HCT116 (cell line): ENCODE measurements around the gene PHOX2A. TPM values are rescaled to one million over a fixed set of nuclear protein-coding genes. Genes with fewer than 3 reads are reported as not detected.

Experiments
- ATAC-seq: fragments of 200-7000 bp; cut with Tn5 transposase; 2 replicates; pipeline ENCODE4 v1.9.1; 2020; ENCODE audit warnings: mild to moderate bottlenecking, moderate library complexity
- BruUV-seq: library from RNA; stranded (reverse); fragments of 400-500 nt; replicated peaks from 2 replicates; lab custom pipeline; 2021; lab: Mats Ljungman, UMichigan
- CTCF ChIA-PET: fragments of 300-600 bp; sonication (Branson Sonifier 250); formaldehyde crosslinking; loops from one replicate; lab custom pipeline; 2021; ENCODE audit warnings: antibody characterized with exemption; lab: Charles Lee
- POLR2A ChIA-PET: fragments of 300-600, 350-600 bp; sonication (Branson Sonifier 250); formaldehyde crosslinking; loops from one replicate; lab custom pipeline; 2021; ENCODE audit warnings: antibody characterized with exemption; lab: Charles Lee
- RAD21 ChIA-PET, 2 experiments: fragments of 300-600 bp; sonication (Branson Sonifier 250); formaldehyde crosslinking; loops; one replicate each; lab custom pipeline; 2023; ENCODE audit warnings: low total read pairs in 2 of 2; ENCODE audit not compliant: uncharacterized antibody in 2 of 2, unreplicated experiment in 2 of 2, low non-redundant PET in 1 of 2; lab: Charles Lee
- DNase-seq: peaks from one replicate; pipeline ENCODE4 v3.0.0-alpha.2; 2010; ENCODE audit warnings: low read depth, low spot score
- H2AFZ ChIP-seq: fragments of 200-600 bp; shearing (Covaris generic), sonication (generic); 2 replicates; pipeline ENCODE4 v1.6.1; 2017; ENCODE audit warnings: low read depth, mixed run types, mixed read lengths, antibody characterized with exemption, low read length; ENCODE audit not compliant: poor library complexity, severe bottlenecking
- H3K27ac ChIP-seq: 2 replicates; pipeline ENCODE4 v1.5.1; 2012; ENCODE audit warnings: low read depth, low read length
- H3K27me3 ChIP-seq: fragments of 200-600 bp; sonication (generic); 2 replicates; pipeline ENCODE4 v1.6.1; 2016; ENCODE audit warnings: mixed run types, low read length, mixed read lengths; ENCODE audit not compliant: insufficient read depth
- H3K36me3 ChIP-seq, 2 experiments: fragments of 200-500 bp in 1 of 2; fragments of 200-600 bp in 1 of 2; sonication (Bioruptor generic) in 1 of 2; sonication (generic) in 1 of 2; 2 replicates each; pipeline versions ENCODE4 v1.5.1 to v1.6.1; 2014 to 2016; ENCODE audit warnings: low read length in 2 of 2, inconsistent platforms in 1 of 2, mixed read lengths in 1 of 2, mixed run types in 1 of 2; ENCODE audit not compliant: insufficient read depth in 2 of 2, control insufficient read depth in 1 of 2
- H3K4me1 ChIP-seq, 2 experiments: fragments of 200-600 bp in 1 of 2; sonication (generic) in 1 of 2; 2 replicates each; pipeline versions ENCODE4 v1.5.1 to v1.6.1; 2012 to 2017; ENCODE audit warnings: low read length in 2 of 2, inconsistent platforms in 1 of 2, mild to moderate bottlenecking in 1 of 2, mixed read lengths in 1 of 2, mixed run types in 1 of 2, moderate library complexity in 1 of 2; ENCODE audit not compliant: insufficient read depth in 2 of 2, control insufficient read depth in 1 of 2
- H3K4me2 ChIP-seq: fragments of 200-600 bp; sonication (generic); 2 replicates; pipeline ENCODE4 v1.6.1; 2017; ENCODE audit warnings: mixed run types, low read length, mixed read lengths
- H3K4me3 ChIP-seq, 2 experiments: fragments of 200-600 bp in 1 of 2; sonication (generic) in 1 of 2; replicated peaks in 1 of 2; 2 replicates each; pipeline ENCODE4 v1.5.1; 2011 to 2016; ENCODE audit warnings: low read length in 2 of 2, control low read depth in 1 of 2, low read depth in 1 of 2, mild to moderate bottlenecking in 1 of 2, mixed read lengths in 1 of 2, mixed run types in 1 of 2
- H3K79me2 ChIP-seq: fragments of 200-600 bp; sonication (generic); 2 replicates; pipeline ENCODE4 v1.6.1; 2017; ENCODE audit warnings: mild to moderate bottlenecking, mixed run types, low read length, moderate library complexity, mixed read lengths; ENCODE audit not compliant: insufficient read depth
- H3K9ac ChIP-seq: fragments of 200-600 bp; sonication (generic); 2 replicates; pipeline ENCODE4 v1.6.1; 2016; ENCODE audit warnings: low read length, mixed read lengths
- H3K9me2 ChIP-seq: fragments of 200-600 bp; sonication (generic), shearing (Covaris generic); 2 replicates; pipeline ENCODE4 v1.6.1; 2017; ENCODE audit warnings: mixed run types, mild to moderate bottlenecking, moderate library complexity; ENCODE audit not compliant: insufficient read depth
- H3K9me3 ChIP-seq, 2 experiments: fragments of 200-500 bp in 1 of 2; fragments of 200-600 bp in 1 of 2; sonication (Bioruptor generic) in 1 of 2; sonication (generic) in 1 of 2; 2 replicates each; pipeline ENCODE4 v1.6.1; 2014 to 2017; ENCODE audit warnings: low read length in 2 of 2, mixed read lengths in 2 of 2, inconsistent platforms in 1 of 2, low read depth in 1 of 2, mild to moderate bottlenecking in 1 of 2, mixed run types in 1 of 2, moderate library complexity in 1 of 2; ENCODE audit not compliant: control insufficient read depth in 1 of 2, insufficient read depth in 1 of 2
- H4K20me1 ChIP-seq: fragments of 200-600 bp; sonication (generic), shearing (Covaris generic); 2 replicates; pipeline ENCODE4 v1.6.1; 2017; ENCODE audit warnings: mixed run types, mild to moderate bottlenecking, moderate library complexity; ENCODE audit not compliant: insufficient read depth
- EZH2 ChIP-seq: fragments of 200-600 bp; sonication (generic); IDR thresholded peaks from 2 replicates; pipeline ENCODE4 v1.6.1; 2017; ENCODE audit warnings: antibody characterized with exemption, mixed run types
- EZH2phosphoT487 ChIP-seq: fragments of 200-600 bp; IDR thresholded peaks from 2 replicates; pipeline ENCODE4 v1.6.1; 2018; ENCODE audit warnings: antibody characterized with exemption, borderline replicate concordance
- RAD21 ChIP-seq: IDR thresholded peaks from 2 replicates; pipeline ENCODE4 v1.6.1; 2012; ENCODE audit warnings: low read depth, mild to moderate bottlenecking
- ZFX ChIP-seq: fragments of 450-650 bp; IDR thresholded peaks from 2 replicates; pipeline ENCODE4 v1.6.1; 2017
- intact Hi-C: fragments of 100-400 bp; cut with micrococcal nuclease; formaldehyde crosslinking; loops from 2 replicates; pipeline ENCODE4 v1.10.0; 2022
- total RNA-seq: library from RNA; stranded (reverse); gene quantifications from one replicate; pipeline ENCODE4 v1.2.1, GENCODE V29; 2021; ENCODE audit not compliant: unreplicated experiment
- TF ChIP-seq, protein P1 (sequence below): IDR thresholded peaks from 2 replicates; pipeline ENCODE4 v1.6.1; 2012; ENCODE audit warnings: low read depth
- TF ChIP-seq, protein P2 (sequence below): IDR thresholded peaks from 2 replicates; pipeline ENCODE4 v1.6.1; 2012

PHOX2A gene
- total RNA-seq, 1 experiment from 2014 or later = not detected

DNA sequence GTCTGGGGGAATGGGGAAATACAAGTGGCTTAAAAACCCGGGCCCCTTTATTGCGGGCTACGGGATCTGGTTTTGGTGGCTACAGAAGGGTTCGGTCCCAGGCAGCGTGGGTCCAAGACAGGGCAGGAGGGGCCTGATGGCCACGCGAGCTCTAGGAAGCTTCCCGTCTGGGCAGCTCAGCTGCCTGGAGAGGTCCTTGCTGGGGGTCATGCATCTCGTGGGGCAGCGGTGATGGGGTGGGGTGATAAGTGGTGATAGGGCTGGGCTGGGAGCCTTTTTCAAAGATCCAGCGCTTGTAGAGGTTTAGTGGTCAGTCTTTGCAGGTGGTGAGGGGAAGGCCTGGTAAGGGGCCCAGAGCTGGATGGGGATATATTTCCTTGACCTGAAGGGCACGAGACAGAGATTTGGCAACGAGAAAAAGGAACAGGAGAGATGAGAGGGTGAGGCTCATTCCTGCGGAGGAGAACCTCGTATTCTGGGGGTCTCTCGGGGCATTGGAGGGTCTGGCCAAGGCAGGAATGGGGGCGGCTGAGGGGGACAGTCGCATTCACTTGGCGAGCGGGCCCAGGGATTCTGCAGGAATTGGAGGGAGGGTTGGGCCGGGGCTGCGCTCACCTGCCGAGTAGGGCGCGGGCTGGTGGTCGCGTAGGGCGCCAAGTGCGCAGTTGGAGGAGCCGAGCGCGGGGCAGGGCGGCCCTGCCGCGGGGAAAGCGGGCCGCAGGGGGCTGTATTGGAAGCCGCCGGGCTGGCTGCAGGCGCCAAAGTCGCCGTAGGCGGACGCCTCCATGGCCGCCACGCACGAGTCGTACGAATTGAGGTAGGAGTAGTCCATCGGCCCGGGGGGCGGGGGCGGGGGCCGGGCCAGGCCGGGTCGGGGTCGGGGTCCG is 560 bp downstream of the PHOX2A start:
- H3K36me3 ChIP-seq = no peaks in the 10 kb centered on the region
- ChIA-PET POLR2A (no interaction called here), CTCF (no interaction called here), RAD21 (no interaction called here)
- H3K27me3 ChIP-seq = no peaks in the 10 kb centered on the region
- BruUV-seq = no TSS peak
- no peaks in the 10 kb centered on the region for H3K79me2 ChIP-seq
- ATAC-seq (no peak), DNase-seq (no peak)
- no peaks in the 10 kb centered on the region for H3K9me3 ChIP-seq
- no peak overlapping the region for H3K4me2 ChIP-seq
- H3K9ac ChIP-seq = no peak overlapping the region
- no peak overlapping the region for H3K27ac ChIP-seq
- intact Hi-C loops = no loop called here
- H3K9me2 ChIP-seq = no peaks in the 10 kb centered on the region
- TF ChIP-seq, protein P1, sequence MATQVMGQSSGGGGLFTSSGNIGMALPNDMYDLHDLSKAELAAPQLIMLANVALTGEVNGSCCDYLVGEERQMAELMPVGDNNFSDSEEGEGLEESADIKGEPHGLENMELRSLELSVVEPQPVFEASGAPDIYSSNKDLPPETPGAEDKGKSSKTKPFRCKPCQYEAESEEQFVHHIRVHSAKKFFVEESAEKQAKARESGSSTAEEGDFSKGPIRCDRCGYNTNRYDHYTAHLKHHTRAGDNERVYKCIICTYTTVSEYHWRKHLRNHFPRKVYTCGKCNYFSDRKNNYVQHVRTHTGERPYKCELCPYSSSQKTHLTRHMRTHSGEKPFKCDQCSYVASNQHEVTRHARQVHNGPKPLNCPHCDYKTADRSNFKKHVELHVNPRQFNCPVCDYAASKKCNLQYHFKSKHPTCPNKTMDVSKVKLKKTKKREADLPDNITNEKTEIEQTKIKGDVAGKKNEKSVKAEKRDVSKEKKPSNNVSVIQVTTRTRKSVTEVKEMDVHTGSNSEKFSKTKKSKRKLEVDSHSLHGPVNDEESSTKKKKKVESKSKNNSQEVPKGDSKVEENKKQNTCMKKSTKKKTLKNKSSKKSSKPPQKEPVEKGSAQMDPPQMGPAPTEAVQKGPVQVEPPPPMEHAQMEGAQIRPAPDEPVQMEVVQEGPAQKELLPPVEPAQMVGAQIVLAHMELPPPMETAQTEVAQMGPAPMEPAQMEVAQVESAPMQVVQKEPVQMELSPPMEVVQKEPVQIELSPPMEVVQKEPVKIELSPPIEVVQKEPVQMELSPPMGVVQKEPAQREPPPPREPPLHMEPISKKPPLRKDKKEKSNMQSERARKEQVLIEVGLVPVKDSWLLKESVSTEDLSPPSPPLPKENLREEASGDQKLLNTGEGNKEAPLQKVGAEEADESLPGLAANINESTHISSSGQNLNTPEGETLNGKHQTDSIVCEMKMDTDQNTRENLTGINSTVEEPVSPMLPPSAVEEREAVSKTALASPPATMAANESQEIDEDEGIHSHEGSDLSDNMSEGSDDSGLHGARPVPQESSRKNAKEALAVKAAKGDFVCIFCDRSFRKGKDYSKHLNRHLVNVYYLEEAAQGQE = no peak
- no peak for TF ChIP-seq RAD21
- TF ChIP-seq ZFX = no peak
- TF ChIP-seq EZH2 = no peak
- TF ChIP-seq EZH2phosphoT487 = no peak
- TF ChIP-seq, protein P2, sequence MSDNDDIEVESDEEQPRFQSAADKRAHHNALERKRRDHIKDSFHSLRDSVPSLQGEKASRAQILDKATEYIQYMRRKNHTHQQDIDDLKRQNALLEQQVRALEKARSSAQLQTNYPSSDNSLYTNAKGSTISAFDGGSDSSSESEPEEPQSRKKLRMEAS = no peak
- no peaks in the 10 kb centered on the region for H4K20me1 ChIP-seq
- no peaks in the 10 kb centered on the region; a peak in 1 of 4 replicates for H3K4me1 ChIP-seq
- H3K4me3 ChIP-seq = no peak overlapping the region
- H2AFZ ChIP-seq = no peak overlapping the region
